Hepatocyte (in vitro differentiated cells): Measurements from ENCODE around the gene LRP1B. TPM values are rescaled to one million over a fixed set of nuclear protein-coding genes. Genes with fewer than 3 reads are reported as not detected.

Experiments used
- DNase-seq: peaks from one replicate; pipeline ENCODE4 v3.0.0-alpha.2; 2016; ENCODE audit warnings: low spot score
- H2AFZ ChIP-seq: fragments of 200-600 bp; sonication (generic); 2 replicates; pipeline ENCODE4 v1.6.0; 2016; ENCODE audit warnings: antibody characterized with exemption, mild to moderate bottlenecking
- H3K27ac ChIP-seq: fragments of 200-600 bp; sonication (generic); 2 replicates; pipeline ENCODE4 v1.5.1; 2016; ENCODE audit warnings: mild to moderate bottlenecking
- H3K27me3 ChIP-seq: fragments of 200-600 bp; sonication (generic); 2 replicates; pipeline ENCODE4 v1.6.1; 2016
- H3K36me3 ChIP-seq: fragments of 200-600 bp; sonication (generic); replicated peaks from 2 replicates; pipeline ENCODE4 v1.5.1; 2016; ENCODE audit warnings: low read depth; ENCODE audit not compliant: insufficient read depth
- H3K4me1 ChIP-seq: fragments of 200-600 bp; sonication (generic); 2 replicates; pipeline ENCODE4 v1.5.1; 2016; ENCODE audit warnings: mild to moderate bottlenecking, moderate library complexity; ENCODE audit not compliant: insufficient read depth
- H3K4me2 ChIP-seq: fragments of 200-600 bp; sonication (generic); 2 replicates; pipeline ENCODE4 v1.6.0; 2016
- H3K4me3 ChIP-seq: fragments of 200-600 bp; sonication (generic); 2 replicates; pipeline ENCODE4 v1.5.1; 2016; ENCODE audit warnings: mild to moderate bottlenecking
- H3K79me2 ChIP-seq: fragments of 200-600 bp; sonication (generic); 2 replicates; pipeline ENCODE4 v1.6.0; 2017; ENCODE audit warnings: mild to moderate bottlenecking
- H3K9me2 ChIP-seq: fragments of 200-600 bp; sonication (generic); replicated peaks from 2 replicates; pipeline ENCODE4 v1.6.0; 2017; ENCODE audit warnings: mild to moderate bottlenecking; ENCODE audit not compliant: insufficient read depth
- H3K9me3 ChIP-seq: fragments of 200-600 bp; sonication (generic); 2 replicates; pipeline ENCODE4 v1.5.1; 2016; ENCODE audit warnings: low read depth, mild to moderate bottlenecking
- H4K20me1 ChIP-seq: fragments of 200-600 bp; sonication (generic); 2 replicates; pipeline ENCODE4 v1.6.0; 2016; ENCODE audit warnings: mild to moderate bottlenecking; ENCODE audit not compliant: insufficient read depth, poor library complexity, severe bottlenecking
- EZH2 ChIP-seq: fragments of 200-600 bp; sonication (generic); IDR thresholded peaks from 2 replicates; pipeline ENCODE4 v1.6.1; 2016; ENCODE audit warnings: antibody characterized with exemption, mild to moderate bottlenecking, borderline replicate concordance
- EZH2phosphoT487 ChIP-seq: fragments of 200-600 bp; sonication (generic); IDR thresholded peaks from one replicate; pipeline ENCODE4 v1.6.1; 2018; ENCODE audit warnings: antibody characterized with exemption, mild to moderate bottlenecking, low read depth, moderate library complexity; ENCODE audit not compliant: unreplicated experiment, severe bottlenecking
- WGBS: methylation state at CpG from one replicate; pipeline ENCODE4 v1.1.6; 2016; ENCODE audit warnings: low lambda C conversion rate; ENCODE audit errors: missing lambda C conversion rate; 5-methylcytosine and 5-hydroxymethylcytosine counted together
- polyA plus RNA-seq: library from polyadenylated mRNA; unstranded; fragments of >200 nt; fragmentation: Nextera tagmentation; extraction: Ambion mirVana; gene quantifications from 2 replicates; pipeline ENCODE4 v1.2.1, GENCODE V29; 2016
- total RNA-seq: library from RNA; depleted of rRNA; stranded (reverse); fragments of >200 nt; gene quantifications from 2 replicates; pipeline ENCODE4 v1.2.3, GENCODE V29; 2014
- TF ChIP-seq, protein P1 (sequence below): fragments of 200-600 bp; sonication (generic); IDR thresholded peaks from 2 replicates; pipeline ENCODE4 v1.5.1; 2016; ENCODE audit warnings: antibody characterized with exemption, mild to moderate bottlenecking; ENCODE audit not compliant: poor library complexity

LRP1B gene
- total and polyA plus RNA-seq, 2 experiments from 2014 or later: 0.65 to 2.0 TPM

DNA sequence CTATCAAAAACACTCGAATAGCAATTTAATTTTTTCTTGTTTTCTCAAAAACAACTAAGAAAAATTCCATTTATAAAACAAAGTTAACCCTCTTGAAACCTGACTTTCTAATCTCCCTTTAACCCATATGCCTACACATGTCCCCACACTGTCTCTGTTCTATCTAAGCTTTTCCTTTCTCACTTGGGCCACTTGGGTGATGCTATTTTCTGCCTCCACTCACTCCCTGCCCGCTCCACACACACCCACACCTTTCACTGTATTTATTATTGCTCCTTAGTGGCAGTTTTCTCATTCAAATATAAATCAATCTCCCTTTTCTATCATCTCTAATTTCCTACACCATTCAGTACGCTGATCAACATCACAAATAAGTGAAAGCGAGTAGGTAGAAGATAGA, 531.1 kb downstream of the LRP1B start:
- TF ChIP-seq EZH2 (no peak), EZH2phosphoT487 (no peak)
- TF ChIP-seq, protein P1, sequence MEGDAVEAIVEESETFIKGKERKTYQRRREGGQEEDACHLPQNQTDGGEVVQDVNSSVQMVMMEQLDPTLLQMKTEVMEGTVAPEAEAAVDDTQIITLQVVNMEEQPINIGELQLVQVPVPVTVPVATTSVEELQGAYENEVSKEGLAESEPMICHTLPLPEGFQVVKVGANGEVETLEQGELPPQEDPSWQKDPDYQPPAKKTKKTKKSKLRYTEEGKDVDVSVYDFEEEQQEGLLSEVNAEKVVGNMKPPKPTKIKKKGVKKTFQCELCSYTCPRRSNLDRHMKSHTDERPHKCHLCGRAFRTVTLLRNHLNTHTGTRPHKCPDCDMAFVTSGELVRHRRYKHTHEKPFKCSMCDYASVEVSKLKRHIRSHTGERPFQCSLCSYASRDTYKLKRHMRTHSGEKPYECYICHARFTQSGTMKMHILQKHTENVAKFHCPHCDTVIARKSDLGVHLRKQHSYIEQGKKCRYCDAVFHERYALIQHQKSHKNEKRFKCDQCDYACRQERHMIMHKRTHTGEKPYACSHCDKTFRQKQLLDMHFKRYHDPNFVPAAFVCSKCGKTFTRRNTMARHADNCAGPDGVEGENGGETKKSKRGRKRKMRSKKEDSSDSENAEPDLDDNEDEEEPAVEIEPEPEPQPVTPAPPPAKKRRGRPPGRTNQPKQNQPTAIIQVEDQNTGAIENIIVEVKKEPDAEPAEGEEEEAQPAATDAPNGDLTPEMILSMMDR: no peak
- Histone ChIP-seq H3K27me3 (no peaks in the 10 kb centered on the region), H3K9me3 (no peaks in the 10 kb centered on the region), H2AFZ (no peak overlapping the region), H3K79me2 (no peaks in the 10 kb centered on the region), H3K4me1 (no peaks in the 10 kb centered on the region), H3K4me3 (no peak overlapping the region), H3K4me2 (no peak overlapping the region), H3K9me2 (no peaks in the 10 kb centered on the region), H3K36me3 (no peaks in the 10 kb centered on the region), H4K20me1 (no peaks in the 10 kb centered on the region), H3K27ac (no peak overlapping the region)
- DNase-seq: no peak
- 97% methylated on average over 4 of the region's 4 CpGs for WGBS

DNA sequence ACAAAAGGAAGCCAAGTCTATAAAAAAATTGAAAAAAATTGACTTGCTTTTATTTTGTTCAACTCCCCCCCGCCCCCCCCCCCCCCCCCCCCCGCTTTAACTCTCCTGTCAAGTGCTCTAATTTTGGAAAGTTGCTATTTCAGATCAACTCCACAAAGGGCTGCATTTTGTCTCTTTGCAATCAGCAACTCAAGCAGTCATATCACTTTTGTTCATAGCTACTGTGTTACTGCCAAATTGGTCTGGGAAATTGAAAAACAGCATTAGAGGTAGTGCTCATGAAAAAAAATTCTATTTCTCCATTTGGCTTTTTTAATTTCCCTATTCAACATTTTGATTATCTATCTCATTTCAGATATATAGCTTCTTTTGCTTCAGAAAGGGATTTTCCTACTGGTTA, 531.8 kb downstream of the LRP1B start:
- Histone ChIP-seq H4K20me1 (no peaks in the 10 kb centered on the region), H2AFZ (no peak overlapping the region), H3K27me3 (no peaks in the 10 kb centered on the region), H3K36me3 (no peaks in the 10 kb centered on the region), H3K27ac (no peak overlapping the region), H3K4me3 (no peak overlapping the region), H3K4me2 (no peak overlapping the region), H3K9me2 (no peaks in the 10 kb centered on the region), H3K9me3 (no peaks in the 10 kb centered on the region), H3K4me1 (no peaks in the 10 kb centered on the region), H3K79me2 (no peaks in the 10 kb centered on the region)
- WGBS: 80% methylated on average over 1 of the region's 2 CpGs
- TF ChIP-seq EZH2phosphoT487: no peak
- TF ChIP-seq, protein P1: no peak
- no peak for TF ChIP-seq EZH2
- no peak for DNase-seq

GRCh38 chr2:141595316-141595920, 535.4 kb downstream of the LRP1B start:
- H3K36me3 ChIP-seq: no peaks in the 10 kb centered on the region
- no peaks in the 10 kb centered on the region for H3K9me2 ChIP-seq
- H3K4me3 ChIP-seq: no peak overlapping the region
- no peaks in the 10 kb centered on the region for H3K4me1 ChIP-seq
- WGBS: 91% methylated on average over 3 of the region's 3 CpGs
- no peak overlapping the region for H3K4me2 ChIP-seq
- no peak overlapping the region for H2AFZ ChIP-seq
- no peaks in the 10 kb centered on the region for H3K79me2 ChIP-seq
- no peaks in the 10 kb centered on the region for H3K9me3 ChIP-seq
- TF ChIP-seq, protein P1: no peak
- TF ChIP-seq EZH2 (no peak), EZH2phosphoT487 (no peak)
- no peaks in the 10 kb centered on the region for H4K20me1 ChIP-seq
- no peak overlapping the region for H3K27ac ChIP-seq
- DNase-seq: no peak
- H3K27me3 ChIP-seq: no peaks in the 10 kb centered on the region

GRCh38 chr2:141591787-141592186, 539.0 kb downstream of the LRP1B start:
- Histone ChIP-seq H3K27me3 (no peaks in the 10 kb centered on the region), H3K27ac (no peak overlapping the region), H3K4me1 (no peaks in the 10 kb centered on the region), H3K79me2 (no peaks in the 10 kb centered on the region), H4K20me1 (no peaks in the 10 kb centered on the region), H2AFZ (no peak overlapping the region), H3K9me2 (no peaks in the 10 kb centered on the region), H3K9me3 (no peaks in the 10 kb centered on the region), H3K4me3 (no peak overlapping the region), H3K36me3 (no peaks in the 10 kb centered on the region), H3K4me2 (no peak overlapping the region)
- 94% methylated on average over 3 of the region's 3 CpGs for WGBS
- TF ChIP-seq EZH2: no peak
- TF ChIP-seq, protein P1: no peak
- no peak for DNase-seq
